OCI-LY7 (cell line): ENCODE results near the gene ALPG. TPM values are rescaled to one million over a fixed set of nuclear protein-coding genes. Genes with fewer than 3 reads are reported as not detected.
"Not testable (repeated sequence)": the region's sequence is repeated elsewhere in the genome, so short reads cannot be mapped to it uniquely, and the experiment has no call there.

Source experiments
- BruUV-seq: library from RNA; stranded (reverse); fragments of 400-500 nt; replicated peaks from 2 replicates; lab custom pipeline; 2021; lab: Mats Ljungman, UMichigan
- CTCF ChIA-PET: fragments of 300-600 bp; sonication (Branson Sonifier 250); formaldehyde crosslinking; loops from one replicate; lab custom pipeline; 2022; ENCODE audit warnings: antibody characterized with exemption; ENCODE audit not compliant: unreplicated experiment; lab: Charles Lee
- POLR2A ChIA-PET: fragments of 300-600 bp; sonication (Branson Sonifier 250); formaldehyde crosslinking; loops from one replicate; lab custom pipeline; 2022; ENCODE audit warnings: antibody characterized with exemption; lab: Charles Lee
- DNase-seq: peaks from one replicate; pipeline ENCODE4 v3.0.0-alpha.2; 2015; ENCODE audit warnings: low spot score
- H2AFZ ChIP-seq: fragments of 200-600 bp; sonication (generic), shearing (Covaris generic); 2 replicates; pipeline ENCODE4 v1.6.1; 2014; ENCODE audit warnings: mild to moderate bottlenecking, antibody characterized with exemption, low read length, moderate library complexity
- H3K27ac ChIP-seq: fragments of 200-600 bp; sonication (generic); 2 replicates; pipeline ENCODE4 v1.5.1; 2014; ENCODE audit warnings: mixed run types, low read depth, mild to moderate bottlenecking, moderate library complexity, low read length, inconsistent platforms; ENCODE audit not compliant: poor library complexity, severe bottlenecking
- H3K36me3 ChIP-seq: fragments of 200-600 bp; sonication (generic); 2 replicates; pipeline ENCODE4 v1.6.1; 2014; ENCODE audit warnings: mild to moderate bottlenecking, antibody characterized with exemption, low read length, moderate library complexity, mixed read lengths; ENCODE audit not compliant: insufficient read depth
- H3K4me1 ChIP-seq: fragments of 200-600 bp; sonication (generic); 2 replicates; pipeline ENCODE4 v1.5.1; 2014; ENCODE audit warnings: mild to moderate bottlenecking, low read length; ENCODE audit not compliant: insufficient read depth, poor library complexity, severe bottlenecking
- H3K4me2 ChIP-seq: fragments of 200-600 bp; sonication (generic); 2 replicates; pipeline ENCODE4 v1.6.1; 2014; ENCODE audit warnings: mild to moderate bottlenecking, low read length
- H3K4me3 ChIP-seq: fragments of 200-600 bp; sonication (generic); 2 replicates; pipeline ENCODE4 v1.5.1; 2014; ENCODE audit warnings: mild to moderate bottlenecking, low read depth, low read length; ENCODE audit not compliant: poor library complexity, severe bottlenecking
- H3K79me2 ChIP-seq: fragments of 200-600 bp; sonication (generic); 2 replicates; pipeline ENCODE4 v1.6.1; 2016; ENCODE audit warnings: low read depth, mild to moderate bottlenecking, low read length, moderate library complexity, mixed read lengths; ENCODE audit not compliant: insufficient read depth
- H3K9me2 ChIP-seq: fragments of 200-600 bp; sonication (generic); 2 replicates; pipeline ENCODE4 v1.6.1; 2016; ENCODE audit warnings: mild to moderate bottlenecking, low read length, mixed read lengths; ENCODE audit not compliant: insufficient read depth
- H3K9me3 ChIP-seq: fragments of 200-600 bp; sonication (generic); 2 replicates; pipeline ENCODE4 v1.6.1; 2014; ENCODE audit warnings: mild to moderate bottlenecking, mixed run types, low read length, mixed read lengths
- H4K20me1 ChIP-seq: fragments of 200-600 bp; sonication (generic); 2 replicates; pipeline ENCODE4 v1.6.1; 2014; ENCODE audit warnings: mild to moderate bottlenecking, antibody characterized with exemption, low read length, moderate library complexity, mixed read lengths; ENCODE audit not compliant: insufficient read depth
- EZH2phosphoT487 ChIP-seq: fragments of 200-600 bp; sonication (generic); IDR thresholded peaks from 2 replicates; pipeline ENCODE4 v1.6.1; 2018; ENCODE audit warnings: low read depth, borderline replicate concordance, mild to moderate bottlenecking, mixed run types, antibody characterized with exemption, low read length, moderate library complexity, mixed read lengths
- intact Hi-C: fragments of 100-400 bp; cut with micrococcal nuclease; formaldehyde crosslinking; loops from one replicate; pipeline ENCODE4 v1.10.0; 2022; ENCODE audit not compliant: unreplicated experiment
- total RNA-seq, 2 experiments: library from RNA; depleted of rRNA in 1 of 2; stranded (reverse); fragments of >200 nt in 1 of 2; shearing (Covaris generic) in 1 of 2; gene quantifications; 2 replicates each; pipeline ENCODE4 v1.2.3, GENCODE V29; 2014 to 2022
- TF ChIP-seq, protein P1 (sequence below): fragments of 200-600 bp; sonication (generic); conservative IDR thresholded peaks from 2 replicates; pipeline ENCODE4 v1.5.1; 2014; ENCODE audit warnings: mild to moderate bottlenecking, antibody characterized with exemption, low read length, moderate library complexity, mixed read lengths

Gene ALPG
- total RNA-seq, 2 experiments from 2014 or later: not detected

DNA sequence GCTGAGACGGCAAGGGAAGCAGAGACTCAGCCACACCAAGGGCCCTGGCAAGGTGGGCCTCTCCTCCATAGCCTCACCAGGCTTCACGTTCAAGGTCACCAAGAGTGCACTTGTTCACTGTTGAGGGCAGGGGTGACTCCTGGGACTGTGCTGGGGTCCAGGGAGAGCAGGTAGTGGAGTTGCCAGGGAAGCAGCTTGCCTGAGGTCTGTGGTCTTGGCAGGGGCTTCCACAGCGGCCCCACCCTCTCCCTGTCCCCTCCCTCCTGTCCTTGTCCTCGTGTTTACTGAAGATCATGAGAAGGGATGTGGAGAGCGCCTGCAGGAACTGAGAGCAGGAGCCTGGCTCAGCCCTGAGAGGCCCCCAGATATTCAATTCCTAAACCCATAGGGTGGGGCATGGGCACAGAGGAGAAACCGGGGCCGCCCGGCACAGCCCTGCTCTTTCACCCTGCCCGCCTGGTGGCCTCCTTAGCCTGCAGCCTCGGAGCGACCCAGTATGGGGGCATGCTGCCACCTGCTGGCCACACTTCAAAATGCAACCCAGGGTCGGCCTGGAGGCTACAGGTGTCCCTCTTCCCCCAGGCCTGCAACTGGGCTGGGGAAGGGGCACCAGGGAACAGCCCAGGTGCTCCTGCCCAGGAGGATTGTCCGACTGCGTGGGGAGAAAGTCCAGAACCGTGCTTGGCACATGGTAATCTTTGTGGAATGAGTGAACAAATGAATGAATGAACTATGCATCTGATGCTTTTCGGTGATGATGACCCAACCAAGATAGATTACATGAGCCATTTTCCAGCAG lies 33.8 kb downstream of the ALPG start:
- H3K36me3 ChIP-seq, H3K4me3 ChIP-seq, H2AFZ ChIP-seq, H3K4me2 ChIP-seq, H3K27ac ChIP-seq, BruUV-seq, H3K4me1 ChIP-seq, H3K79me2 ChIP-seq, H3K9me3 ChIP-seq, H4K20me1 ChIP-seq, CTCF ChIA-PET, H3K9me2 ChIP-seq: not testable (repeated sequence)
- peak; percentile 84 for DNase-seq
- TF ChIP-seq, protein P1, sequence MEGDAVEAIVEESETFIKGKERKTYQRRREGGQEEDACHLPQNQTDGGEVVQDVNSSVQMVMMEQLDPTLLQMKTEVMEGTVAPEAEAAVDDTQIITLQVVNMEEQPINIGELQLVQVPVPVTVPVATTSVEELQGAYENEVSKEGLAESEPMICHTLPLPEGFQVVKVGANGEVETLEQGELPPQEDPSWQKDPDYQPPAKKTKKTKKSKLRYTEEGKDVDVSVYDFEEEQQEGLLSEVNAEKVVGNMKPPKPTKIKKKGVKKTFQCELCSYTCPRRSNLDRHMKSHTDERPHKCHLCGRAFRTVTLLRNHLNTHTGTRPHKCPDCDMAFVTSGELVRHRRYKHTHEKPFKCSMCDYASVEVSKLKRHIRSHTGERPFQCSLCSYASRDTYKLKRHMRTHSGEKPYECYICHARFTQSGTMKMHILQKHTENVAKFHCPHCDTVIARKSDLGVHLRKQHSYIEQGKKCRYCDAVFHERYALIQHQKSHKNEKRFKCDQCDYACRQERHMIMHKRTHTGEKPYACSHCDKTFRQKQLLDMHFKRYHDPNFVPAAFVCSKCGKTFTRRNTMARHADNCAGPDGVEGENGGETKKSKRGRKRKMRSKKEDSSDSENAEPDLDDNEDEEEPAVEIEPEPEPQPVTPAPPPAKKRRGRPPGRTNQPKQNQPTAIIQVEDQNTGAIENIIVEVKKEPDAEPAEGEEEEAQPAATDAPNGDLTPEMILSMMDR: peak; percentile 85
- intact Hi-C loops: loop anchor here (2.0 kb wide), 4 partner anchors 70 to 534 kb away; no protein-coding TSS in a partner anchor
- POLR2A ChIA-PET: interaction anchor here (0.6 kb wide), 1 partner anchor 293 kb away, joined by 4 read pairs; no protein-coding TSS in a partner anchor

DNA sequence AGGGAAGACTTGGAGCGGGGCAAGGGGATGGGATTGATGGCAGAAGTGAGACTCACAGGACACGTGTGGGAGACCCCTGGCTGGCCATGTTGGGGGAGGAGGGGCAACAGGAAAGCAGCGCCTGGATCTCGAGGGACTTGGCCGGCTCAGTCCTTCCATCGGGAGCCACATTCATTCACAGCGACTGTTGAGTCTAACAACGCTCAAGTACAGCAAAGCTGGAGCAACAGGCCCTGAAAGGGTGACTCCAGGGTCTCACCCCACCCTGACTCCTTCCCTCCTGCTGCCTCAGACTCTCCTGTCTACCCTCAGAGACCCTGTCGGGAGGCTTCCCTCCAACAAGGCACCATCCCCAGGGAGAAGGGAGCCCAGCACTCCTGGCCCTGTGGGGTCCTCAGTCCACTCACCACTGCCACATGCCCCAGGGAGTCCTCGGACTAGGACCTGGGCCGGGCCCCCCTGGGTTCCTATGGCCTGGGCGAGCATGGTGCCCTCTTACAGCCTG lies 34.6 kb downstream of the ALPG start:
- TF ChIP-seq, protein P1: no peak
- no peak for TF ChIP-seq EZH2phosphoT487
- H3K79me2 ChIP-seq: no peaks in the 10 kb centered on the region
- no peaks in the 10 kb centered on the region for H3K9me2 ChIP-seq
- no peak for DNase-seq
- no TSS peak for BruUV-seq
- no peak overlapping the region for H3K4me2 ChIP-seq
- H3K9me3 ChIP-seq: no peaks in the 10 kb centered on the region
- no peak overlapping the region for H3K4me3 ChIP-seq
- H2AFZ ChIP-seq: no peak overlapping the region
- intact Hi-C loops: loop anchor here (2.0 kb wide), 4 partner anchors 70 to 534 kb away; no protein-coding TSS in a partner anchor
- ChIA-PET POLR2A (interaction anchor here (0.6 kb wide), 1 partner anchor 292 kb away, joined by 4 read pairs; no protein-coding TSS in a partner anchor), CTCF (no interaction called here)
- H4K20me1 ChIP-seq: no peaks in the 10 kb centered on the region
- H3K27ac ChIP-seq: no peak overlapping the region
- H3K4me1 ChIP-seq: peaks cover 4% of the 10 kb centered on the region
- no peaks in the 10 kb centered on the region for H3K36me3 ChIP-seq

DNA sequence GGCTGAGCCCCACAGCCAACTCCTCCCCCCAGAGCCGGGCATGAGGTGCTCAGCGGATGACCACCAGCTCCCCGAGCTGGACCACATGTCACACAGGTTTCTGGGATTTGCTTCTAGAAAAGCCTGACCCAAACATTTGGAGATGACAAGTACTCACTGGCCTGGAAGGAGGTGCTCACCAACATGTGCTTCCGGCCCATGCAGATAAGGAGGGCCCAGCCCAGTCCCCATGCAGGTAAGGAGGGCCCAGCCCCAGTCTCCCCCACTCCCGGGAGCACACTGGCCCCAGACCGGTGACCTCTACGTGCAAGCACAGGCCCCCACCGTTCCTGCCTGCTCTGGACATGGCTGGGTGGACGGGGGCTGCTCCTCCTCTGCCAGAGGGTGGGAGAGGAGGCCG lies 35.3 kb downstream of the ALPG start:
- intact Hi-C loops: loop anchor here (2.0 kb wide), 4 partner anchors 71 to 535 kb away; no protein-coding TSS in a partner anchor
- POLR2A ChIA-PET, H3K36me3 ChIP-seq, CTCF ChIA-PET, H3K9me2 ChIP-seq, H3K4me2 ChIP-seq, H3K27ac ChIP-seq, BruUV-seq, H3K79me2 ChIP-seq, H2AFZ ChIP-seq, H3K9me3 ChIP-seq, H4K20me1 ChIP-seq, H3K4me3 ChIP-seq, H3K4me1 ChIP-seq, DNase-seq: not testable (repeated sequence)

DNA sequence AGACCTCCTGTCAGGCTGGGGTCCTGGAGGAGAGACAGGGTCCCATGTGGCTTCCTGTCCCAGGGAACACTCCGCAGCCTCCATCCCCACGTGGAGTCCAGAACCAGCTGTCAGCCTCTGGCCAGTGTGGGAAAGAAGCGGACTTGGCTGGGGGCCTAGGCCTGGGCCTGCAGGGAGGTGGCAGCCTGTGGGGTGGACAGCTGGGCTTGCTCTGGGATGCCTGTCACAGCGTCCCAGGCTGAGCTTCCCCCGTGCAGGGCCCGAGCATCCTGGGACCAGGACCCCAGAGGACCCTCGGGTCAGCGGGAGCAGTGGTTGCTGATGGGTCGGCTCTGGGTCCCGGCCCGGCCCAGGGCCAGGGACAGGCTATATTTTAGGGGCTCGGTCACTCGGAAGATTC lies 35.8 kb downstream of the ALPG start:
- DNase-seq, H3K79me2 ChIP-seq, intact Hi-C loops, H3K27ac ChIP-seq, CTCF ChIA-PET, H3K36me3 ChIP-seq, H3K4me2 ChIP-seq, H3K4me1 ChIP-seq, POLR2A ChIA-PET, H3K9me2 ChIP-seq, H3K4me3 ChIP-seq, H2AFZ ChIP-seq, H4K20me1 ChIP-seq, BruUV-seq, H3K9me3 ChIP-seq: not testable (repeated sequence)

DNA sequence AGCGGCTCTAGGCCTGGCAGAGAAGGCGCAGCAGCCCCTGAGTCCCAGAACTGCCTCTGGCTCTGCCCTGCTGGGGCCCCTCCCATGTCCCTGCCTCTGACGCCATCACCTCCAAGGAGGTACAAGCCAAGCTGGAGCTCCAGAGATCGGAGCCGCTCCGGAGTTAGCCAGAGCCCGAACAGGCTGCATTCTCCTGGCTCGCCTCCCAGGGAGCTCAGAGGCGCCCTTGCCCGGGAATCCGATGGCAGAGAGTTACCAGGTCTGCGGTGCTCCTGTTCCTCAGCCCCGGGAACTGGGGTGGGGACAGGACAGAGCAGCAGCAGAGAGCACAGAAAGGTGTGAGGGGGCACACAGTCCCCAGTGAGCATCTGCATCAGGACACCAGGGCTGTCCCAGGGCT lies 36.4 kb downstream of the ALPG start:
- H2AFZ ChIP-seq, CTCF ChIA-PET, BruUV-seq, H3K4me3 ChIP-seq, POLR2A ChIA-PET, H3K36me3 ChIP-seq, H3K9me2 ChIP-seq, H3K27ac ChIP-seq, H3K4me2 ChIP-seq, H3K9me3 ChIP-seq, H3K4me1 ChIP-seq, intact Hi-C loops, DNase-seq, H4K20me1 ChIP-seq, H3K79me2 ChIP-seq: not testable (repeated sequence)
